Smooth muscle cell (in vitro differentiated cells): ENCODE measurements around the gene PTPMT1. TPM values are rescaled to one million over a fixed set of nuclear protein-coding genes. Genes with fewer than 3 reads are reported as not detected.
"Not testable (repeated sequence)": the region's sequence is repeated elsewhere in the genome, so short reads cannot be mapped to it uniquely, and the experiment has no call there.

Experiments
- DNase-seq: peaks from one replicate; lab custom pipeline; 2025; ENCODE audit not compliant: unreplicated experiment; lab: John Stamatoyannopoulos, UW
- H2AFZ ChIP-seq: fragments of 200-600 bp; sonication (generic); 2 replicates; pipeline ENCODE4 v1.6.0; 2016; ENCODE audit warnings: antibody characterized with exemption, low read depth, mild to moderate bottlenecking
- H3F3A ChIP-seq: fragments of 200-600 bp; sonication (generic); 2 replicates; pipeline ENCODE4 v1.6.0; 2017; ENCODE audit warnings: antibody characterized with exemption, low read depth
- H3K27ac ChIP-seq: fragments of 200-600 bp; sonication (generic); 2 replicates; pipeline ENCODE4 v1.5.1; 2016; ENCODE audit warnings: low read depth, mild to moderate bottlenecking
- H3K27me3 ChIP-seq: fragments of 200-600 bp; sonication (generic); 2 replicates; pipeline ENCODE4 v1.6.1; 2016; ENCODE audit warnings: low read depth, mild to moderate bottlenecking
- H3K36me3 ChIP-seq: fragments of 200-600 bp; sonication (generic); 2 replicates; pipeline ENCODE4 v1.5.1; 2016; ENCODE audit warnings: low read depth
- H3K4me1 ChIP-seq: fragments of 200-600 bp; sonication (generic); 2 replicates; pipeline ENCODE4 v1.5.1; 2016; ENCODE audit warnings: low read depth
- H3K4me2 ChIP-seq: fragments of 200-600 bp; sonication (generic); 2 replicates; pipeline ENCODE4 v1.6.0; 2016; ENCODE audit warnings: mild to moderate bottlenecking
- H3K4me3 ChIP-seq: fragments of 200-600 bp; sonication (generic); 2 replicates; pipeline ENCODE4 v1.5.1; 2016; ENCODE audit warnings: mild to moderate bottlenecking
- H3K79me2 ChIP-seq: fragments of 200-600 bp; sonication (generic); 2 replicates; pipeline ENCODE4 v1.6.0; 2016; ENCODE audit warnings: low read depth, mild to moderate bottlenecking
- H3K9ac ChIP-seq: fragments of 200-600 bp; sonication (generic); 2 replicates; pipeline ENCODE4 v1.6.0; 2016; ENCODE audit warnings: low read depth
- H3K9me3 ChIP-seq: fragments of 200-600 bp; sonication (generic); replicated peaks from 2 replicates; pipeline ENCODE4 v1.5.1; 2016; ENCODE audit warnings: low read depth
- H4K20me1 ChIP-seq: fragments of 200-600 bp; sonication (generic); 2 replicates; pipeline ENCODE4 v1.6.0; 2016; ENCODE audit warnings: low read depth
- CTCF ChIP-seq: fragments of 200-600 bp; sonication (generic); IDR thresholded peaks from 2 replicates; pipeline ENCODE4 v1.5.1; 2017; ENCODE audit warnings: borderline replicate concordance, mild to moderate bottlenecking, antibody characterized with exemption; ENCODE audit not compliant: insufficient read depth, poor library complexity, severe bottlenecking
- WGBS: methylation state at CpG from one replicate; pipeline ENCODE4 v1.1.7; 2016; ENCODE audit warnings: low lambda C conversion rate; 5-methylcytosine and 5-hydroxymethylcytosine counted together
- polyA plus RNA-seq: library from polyadenylated mRNA; unstranded; fragments of >200 nt; fragmentation: Nextera tagmentation; extraction: Ambion mirVana; gene quantifications from 2 replicates; pipeline ENCODE4 v1.2.1, GENCODE V29; 2016
- total RNA-seq: library from RNA; depleted of rRNA; stranded (reverse); fragments of >200 nt; gene quantifications from 2 replicates; pipeline ENCODE4 v1.2.3, GENCODE V29; 2014

Gene PTPMT1
- total and polyA plus RNA-seq, 2 experiments from 2014 or later: 75.5 to 152 TPM

- 1% methylated on average over 52 of the region's 89 CpGs for WGBS
- peaks cover 51% of the 10 kb centered on the region for H3K79me2 ChIP-seq
- H3K27me3 ChIP-seq: no peaks in the 10 kb centered on the region
- peak within 1 kb of the TSS; percentile 100 for H2AFZ ChIP-seq
- peaks cover 21% of the 10 kb centered on the region for H3K4me1 ChIP-seq
- peak within 1 kb of the TSS; percentile 99 for H3K4me3 ChIP-seq
- peak within 1 kb of the TSS; percentile 87 for H3K27ac ChIP-seq
- H3K4me2 ChIP-seq: peak within 1 kb of the TSS; percentile 99
- H4K20me1 ChIP-seq: peaks cover 47% of the 10 kb centered on the region
- no peaks in the 10 kb centered on the region for H3F3A ChIP-seq
- H3K9me3 ChIP-seq: no peaks in the 10 kb centered on the region
- peak within 1 kb of the TSS; percentile 93 for H3K9ac ChIP-seq
- H3K36me3 ChIP-seq: no peaks in the 10 kb centered on the region
- peak; percentile 75 for DNase-seq
- TF ChIP-seq CTCF: peak; percentile 80
These were observed 12.6 kb upstream of the PTPMT1 start, which contains the start of gene CELF1 for GRCh38 chr11:47552566-47553405. CELF1 (minus strand) TSS chr11:47553132; CDS start chr11:47499523, 53,609 bp downstream.

GRCh38 chr11:47553406-47553743 is 12.0 kb upstream of the PTPMT1 start:
- peak overlapping the region; percentile 100 for H2AFZ ChIP-seq
- no peaks in the 10 kb centered on the region for H3K9me3 ChIP-seq
- no peak for TF ChIP-seq CTCF
- H3K36me3 ChIP-seq: no peaks in the 10 kb centered on the region
- H3K79me2 ChIP-seq: peaks cover 45% of the 10 kb centered on the region
- 19% methylated on average over 9 of the region's 9 CpGs for WGBS
- H3K27me3 ChIP-seq: no peaks in the 10 kb centered on the region
- no peak overlapping the region for H3K27ac ChIP-seq
- H3F3A ChIP-seq: no peaks in the 10 kb centered on the region
- H3K4me1 ChIP-seq: peaks cover 21% of the 10 kb centered on the region
- H4K20me1 ChIP-seq: peaks cover 41% of the 10 kb centered on the region
- DNase-seq: no peak
- H3K9ac ChIP-seq: peak overlapping the region; percentile 73
- H3K4me3 ChIP-seq: peak overlapping the region; percentile 99
- peak overlapping the region; percentile 99 for H3K4me2 ChIP-seq

- H3F3A ChIP-seq, H2AFZ ChIP-seq, H3K9ac ChIP-seq, H3K4me3 ChIP-seq, H4K20me1 ChIP-seq, H3K27me3 ChIP-seq, H3K27ac ChIP-seq, H3K4me2 ChIP-seq, H3K4me1 ChIP-seq, H3K9me3 ChIP-seq, DNase-seq, H3K36me3 ChIP-seq, H3K79me2 ChIP-seq: not testable (repeated sequence)
- WGBS: 98% methylated on average over 12 of the region's 12 CpGs
These were observed 8.4 kb upstream of the PTPMT1 start for GRCh38 chr11:47557004-47557403.

GRCh38 chr11:47558695-47559094 is 6.7 kb upstream of the PTPMT1 start:
- no peak overlapping the region for H2AFZ ChIP-seq
- no peaks in the 10 kb centered on the region for H3F3A ChIP-seq
- H3K9ac ChIP-seq: no peak overlapping the region
- H3K9me3 ChIP-seq: no peaks in the 10 kb centered on the region
- H3K27ac ChIP-seq: no peak overlapping the region
- H3K36me3 ChIP-seq: no peaks in the 10 kb centered on the region
- no peak overlapping the region for H3K4me2 ChIP-seq
- 100% methylated on average over 1 of the region's 1 CpG for WGBS
- no peaks in the 10 kb centered on the region for H4K20me1 ChIP-seq
- H3K27me3 ChIP-seq: no peaks in the 10 kb centered on the region
- no peaks in the 10 kb centered on the region for H3K79me2 ChIP-seq
- no peak for DNase-seq
- no peak overlapping the region for H3K4me3 ChIP-seq
- H3K4me1 ChIP-seq: no peaks in the 10 kb centered on the region
- TF ChIP-seq CTCF: no peak
